ENCODE data around the gene MROH2A. TPM values are rescaled to one million over a fixed set of nuclear protein-coding genes. Genes with fewer than 3 reads are reported as not detected.
"Not testable (repeated sequence)": the region's sequence is repeated elsewhere in the genome, so short reads cannot be mapped to it uniquely, and the experiment has no call there.

The MROH2A gene
- not detected for total RNA-seq
- polyA plus RNA-seq, result not detected
- long read RNA-seq, donor 1, result 0 reads
- long read RNA-seq, donor 2, result 0 reads
- long read RNA-seq, donor 3, result 0 reads
- long read RNA-seq, donor 4, result 0 reads

GRCh38 chr2:233778030-233778429 is at the start of gene MROH2A:
Gene MROH2A, plus strand, starts transcription at chr2:233778330. Its CDS starts 1,029 bp downstream, at chr2:233779359.
- Histone ChIP-seq H3K27ac (ENCODE audit: low read length) (no peak within 1 kb of the TSS), H3K4me1 (ENCODE audit: control insufficient read depth, insufficient read depth, low read length) (no peaks in the 10 kb centered on the region), H3K9me3 (ENCODE audit: control insufficient read depth, low read length) (no peaks in the 10 kb centered on the region), H3K4me3 (ENCODE audit: low read length) (no peak within 1 kb of the TSS), H3K27me3 (ENCODE audit: control insufficient read depth, insufficient read depth) (no peaks in the 10 kb centered on the region)
- intact Hi-C loops (cut with DNase I), result no loop called here
- no peak for DNase-seq
- WGBS, result 79% methylated on average over 2 of the region's 2 CpGs
- no peak for ATAC-seq

GRCh38 chr2:233728723-233729301 is 49.3 kb upstream of the MROH2A start, which contains the start of gene UGT1A3:
Gene UGT1A3, plus strand, starts transcription at chr2:233729042. Its CDS starts 85 bp downstream, at chr2:233729127.
- no peaks in the 10 kb centered on the region for H3K27me3 ChIP-seq (ENCODE audit: control insufficient read depth, insufficient read depth)
- H3K27ac ChIP-seq (ENCODE audit: low read length), result no peak within 1 kb of the TSS
- WGBS, result 74% methylated on average over 8 of the region's 8 CpGs
- H3K4me1 ChIP-seq (ENCODE audit: control insufficient read depth, insufficient read depth, low read length), result no peaks in the 10 kb centered on the region
- H3K9me3 ChIP-seq (ENCODE audit: control insufficient read depth, low read length), result no peaks in the 10 kb centered on the region
- ATAC-seq (no peak), DNase-seq (no peak)
- no peak within 1 kb of the TSS for H3K4me3 ChIP-seq (ENCODE audit: low read length)
- intact Hi-C loops (cut with DNase I), result no loop called here

GRCh38 chr2:233736868-233737653 is 41.1 kb upstream of the MROH2A start:
- H3K4me1 ChIP-seq (ENCODE audit: control insufficient read depth, insufficient read depth, low read length); H3K27me3 ChIP-seq (ENCODE audit: control insufficient read depth, insufficient read depth); ATAC-seq; H3K9me3 ChIP-seq (ENCODE audit: control insufficient read depth, low read length); intact Hi-C loops (cut with DNase I); DNase-seq; H3K27ac ChIP-seq (ENCODE audit: low read length); H3K4me3 ChIP-seq (ENCODE audit: low read length): not testable (repeated sequence)
- 82% methylated on average over 14 of the region's 14 CpGs for WGBS

- 56% methylated on average over 2 of the region's 2 CpGs for WGBS
- Histone ChIP-seq H3K4me1 (ENCODE audit: control insufficient read depth, insufficient read depth, low read length) (no peaks in the 10 kb centered on the region), H3K9me3 (ENCODE audit: control insufficient read depth, low read length) (no peaks in the 10 kb centered on the region), H3K4me3 (ENCODE audit: low read length) (no peak overlapping the region), H3K27me3 (ENCODE audit: control insufficient read depth, insufficient read depth) (no peaks in the 10 kb centered on the region), H3K27ac (ENCODE audit: low read length) (no peak overlapping the region)
- intact Hi-C loops (cut with DNase I), result no loop called here
- no peak for DNase-seq
- ATAC-seq, result no peak
Measured at GRCh38 chr2:233740870-233741269, 37.3 kb upstream of the MROH2A start.

- intact Hi-C loops (cut with DNase I), result no loop called here
- Histone ChIP-seq H3K27ac (ENCODE audit: low read length) (no peak overlapping the region), H3K27me3 (ENCODE audit: control insufficient read depth, insufficient read depth) (no peaks in the 10 kb centered on the region), H3K4me3 (ENCODE audit: low read length) (no peak overlapping the region), H3K4me1 (ENCODE audit: control insufficient read depth, insufficient read depth, low read length) (no peaks in the 10 kb centered on the region), H3K9me3 (ENCODE audit: control insufficient read depth, low read length) (no peaks in the 10 kb centered on the region)
- no peak for DNase-seq
- ATAC-seq, result no peak
- WGBS, result 92% methylated on average over 45 of the region's 46 CpGs
Measured at GRCh38 chr2:233743464-233744259, 34.5 kb upstream of the MROH2A start.

GRCh38 chr2:233745073-233745755 is 32.9 kb upstream of the MROH2A start:
- 77% methylated on average over 5 of the region's 5 CpGs for WGBS
- intact Hi-C loops (cut with DNase I), result no loop called here
- ATAC-seq, result no peak
- H3K27me3 ChIP-seq (ENCODE audit: control insufficient read depth, insufficient read depth), result no peaks in the 10 kb centered on the region
- no peaks in the 10 kb centered on the region for H3K4me1 ChIP-seq (ENCODE audit: control insufficient read depth, insufficient read depth, low read length)
- H3K27ac ChIP-seq (ENCODE audit: low read length), result no peak overlapping the region
- no peaks in the 10 kb centered on the region for H3K9me3 ChIP-seq (ENCODE audit: control insufficient read depth, low read length)
- no peak for DNase-seq
- H3K4me3 ChIP-seq (ENCODE audit: low read length), result no peak overlapping the region

GRCh38 chr2:233745838-233746237 is 32.3 kb upstream of the MROH2A start:
- intact Hi-C loops (cut with DNase I); H3K4me1 ChIP-seq (ENCODE audit: control insufficient read depth, insufficient read depth, low read length); ATAC-seq; H3K27me3 ChIP-seq (ENCODE audit: control insufficient read depth, insufficient read depth); H3K9me3 ChIP-seq (ENCODE audit: control insufficient read depth, low read length); DNase-seq; H3K27ac ChIP-seq (ENCODE audit: low read length); H3K4me3 ChIP-seq (ENCODE audit: low read length): not testable (repeated sequence)
- 61% methylated on average over 2 of the region's 2 CpGs for WGBS

GRCh38 chr2:233746475-233747282 is 31.5 kb upstream of the MROH2A start:
- intact Hi-C loops (cut with DNase I), result no loop called here
- WGBS, result 71% methylated on average over 10 of the region's 10 CpGs
- Histone ChIP-seq H3K4me3 (ENCODE audit: low read length) (no peak overlapping the region), H3K4me1 (ENCODE audit: control insufficient read depth, insufficient read depth, low read length) (no peaks in the 10 kb centered on the region), H3K27ac (ENCODE audit: low read length) (no peak overlapping the region), H3K27me3 (ENCODE audit: control insufficient read depth, insufficient read depth) (no peaks in the 10 kb centered on the region), H3K9me3 (ENCODE audit: control insufficient read depth, low read length) (peaks cover 2% of the 10 kb centered on the region)
- no peak for ATAC-seq
- DNase-seq, result no peak

GRCh38 chr2:233747283-233747544 is 30.9 kb upstream of the MROH2A start:
- ATAC-seq, result no peak
- Histone ChIP-seq H3K27me3 (ENCODE audit: control insufficient read depth, insufficient read depth) (no peaks in the 10 kb centered on the region), H3K27ac (ENCODE audit: low read length) (no peak overlapping the region), H3K9me3 (ENCODE audit: control insufficient read depth, low read length) (peaks cover 2% of the 10 kb centered on the region), H3K4me3 (ENCODE audit: low read length) (no peak overlapping the region), H3K4me1 (ENCODE audit: control insufficient read depth, insufficient read depth, low read length) (no peaks in the 10 kb centered on the region)
- DNase-seq, result no peak
- intact Hi-C loops (cut with DNase I), result no loop called here
- WGBS, result 95% methylated on average over 6 of the region's 6 CpGs

GRCh38 chr2:233750689-233751088 is 27.4 kb upstream of the MROH2A start:
- intact Hi-C loops (cut with DNase I); H3K4me3 ChIP-seq (ENCODE audit: low read length); H3K27ac ChIP-seq (ENCODE audit: low read length); H3K27me3 ChIP-seq (ENCODE audit: control insufficient read depth, insufficient read depth); H3K9me3 ChIP-seq (ENCODE audit: control insufficient read depth, low read length); ATAC-seq; DNase-seq; H3K4me1 ChIP-seq (ENCODE audit: control insufficient read depth, insufficient read depth, low read length): not testable (repeated sequence)
- 65% methylated on average over 2 of the region's 2 CpGs for WGBS

All from right cardiac atrium (tissue), 5 donors.